Psoas muscle (tissue), 8 donors: ENCODE data around the gene KCTD13. TPM values are rescaled to one million over a fixed set of nuclear protein-coding genes. Genes with fewer than 3 reads are reported as not detected.
A peak's percentile ranks its signal among the peaks of the same experiment; 100 is the strongest.

Source experiments
- ATAC-seq, 4 donors: fragments of 200-7000 bp; cut with Tn5 transposase; one replicate each; pipeline ENCODE4 v1.9.1; 2020; ENCODE audit warnings: moderate library complexity in 3 of 4, mild to moderate bottlenecking in 2 of 4
- DNase-seq, 2 donors: peaks; one replicate each; pipeline ENCODE4 v3.0.0-alpha.2; 2020
- H3K27ac ChIP-seq: fragments of 200-600 bp; one replicate; pipeline ENCODE4 v1.8.0; 2022
- H3K27me3 ChIP-seq, 3 donors: fragments of 200-600 bp in 1 of 3; one replicate each; pipeline versions ENCODE4 v1.6.1 to v1.8.0; 2013 to 2022; ENCODE audit warnings: low read length in 2 of 3, mild to moderate bottlenecking in 2 of 3, moderate library complexity in 1 of 3; ENCODE audit not compliant: insufficient read depth in 3 of 3
- H3K36me3 ChIP-seq, 2 donors: fragments of 200-600 bp in 1 of 2; one replicate each; pipeline versions ENCODE4 v1.6.1 to v1.8.0; 2013 to 2022; ENCODE audit warnings: low read depth in 1 of 2, mild to moderate bottlenecking in 1 of 2, moderate library complexity in 1 of 2; ENCODE audit not compliant: insufficient read depth in 1 of 2
- H3K4me1 ChIP-seq: fragments of 200-600 bp; one replicate; pipeline ENCODE4 v1.8.0; 2022
- H3K4me3 ChIP-seq: fragments of 200-600 bp; one replicate; pipeline ENCODE4 v1.8.0; 2022; ENCODE audit warnings: mild to moderate bottlenecking
- H3K9me3 ChIP-seq: fragments of 200-600 bp; one replicate; pipeline ENCODE4 v1.8.0; 2022
- WGBS, 3 donors: extraction: QIAGEN DNeasy Blood & Tissue Kit; methylation state at CpG; one replicate each; pipeline versions ENCODE4 v1.1.6 to v1.1.7; 2013; 5-methylcytosine and 5-hydroxymethylcytosine counted together
- intact Hi-C, 2 donors: fragments of 100-400 bp; cut with DNase I; formaldehyde crosslinking; loops; one replicate each; pipeline versions ENCODE4 v1.11.0 to v1.14.2; 2022
- polyA plus RNA-seq, 3 donors: library from polyadenylated mRNA; stranded (reverse); fragments of 200-250 nt; gene quantifications; one replicate each; pipeline ENCODE4 v1.2.3, GENCODE V29; 2013
- total RNA-seq, 4 donors: library from RNA; stranded (reverse); fragmentation: NEBNext Ultra II Directional in 2 of 4; extraction: Animal tissue kit (Norgen Biotek cat#: 25700) in 2 of 4; gene quantifications; one replicate each; pipeline versions ENCODE4 v1.2.1 to v1.2.4, GENCODE V29; 2021 to 2023
- TF ChIP-seq, protein P1 (sequence below): fragments of 200-600 bp; IDR thresholded peaks from one replicate; pipeline ENCODE4 v1.8.0; 2022; ENCODE audit warnings: antibody characterized with exemption
- donor health status: healthy with polysubstance abuse.
- donor health status: DM: no; HTN: no; CAD: no; lungs with moderate emphysema.
- donor health status: Bipolar disorder and iron deficiency.
- donor health status: healthy.
- donor health status: DM: yes; HTN: yes; CAD: no.
- donor health status: DM: no; HTN: no; CAD: no.
- donor health status: DM: no; HTN: no; CAD: no.
- donor health status: DM: yes; HTN: yes; CAD: no.

The KCTD13 gene
- total and polyA plus RNA-seq, 7 donors: 2.2 to 5.4 (median 4.7) TPM

DNA sequence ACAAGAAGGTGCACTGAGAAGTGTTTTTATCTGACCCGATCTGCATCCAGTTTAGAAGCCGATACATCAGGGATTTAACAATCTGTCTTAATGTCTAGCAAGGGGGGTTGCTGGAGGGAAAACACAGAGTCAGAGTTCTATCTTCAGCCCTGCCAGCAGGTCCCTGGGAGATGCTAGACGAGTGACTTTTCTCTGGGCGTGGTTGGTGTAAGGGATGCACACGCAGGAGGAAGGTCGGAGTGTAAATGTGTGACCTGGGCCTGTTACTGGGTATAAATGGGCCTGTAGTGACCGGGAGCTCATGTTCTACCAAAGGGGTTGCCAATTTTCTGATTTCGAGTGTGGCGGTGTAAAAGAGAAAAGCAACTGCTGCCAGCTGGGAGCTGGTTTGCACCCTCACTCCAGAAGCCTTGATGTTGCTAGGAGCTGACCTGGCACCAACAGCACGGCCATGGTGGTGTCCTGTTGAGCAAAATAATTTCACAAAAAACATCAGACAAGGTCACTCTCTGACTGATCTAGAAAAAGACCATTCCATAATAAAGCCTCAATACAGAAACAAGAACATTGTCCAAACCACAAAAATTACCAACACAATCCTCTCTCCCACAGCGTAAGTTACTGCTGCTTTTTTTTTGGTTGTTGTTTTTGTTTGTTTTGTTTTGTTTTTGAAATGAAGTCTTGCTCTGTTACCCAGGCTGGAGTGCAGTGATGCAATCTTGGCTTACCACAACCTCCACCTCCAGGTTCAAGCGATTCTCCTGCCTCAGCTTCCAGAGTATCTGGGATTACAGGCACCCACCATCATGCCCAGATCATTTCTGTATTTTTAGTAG lies 1.3 kb upstream of the KCTD13 start:
- Histone ChIP-seq H3K4me3 (peak overlapping the region; percentile 99), H3K9me3 (no peaks in the 10 kb centered on the region), H3K27me3 (no peaks in the 10 kb centered on the region), H3K36me3 (peaks cover 4 to 14% of the 10 kb centered on the region in 2 donors), H3K27ac (peak overlapping the region; percentile 90), H3K4me1 (peaks cover 27% of the 10 kb centered on the region)
- TF ChIP-seq, protein P1, sequence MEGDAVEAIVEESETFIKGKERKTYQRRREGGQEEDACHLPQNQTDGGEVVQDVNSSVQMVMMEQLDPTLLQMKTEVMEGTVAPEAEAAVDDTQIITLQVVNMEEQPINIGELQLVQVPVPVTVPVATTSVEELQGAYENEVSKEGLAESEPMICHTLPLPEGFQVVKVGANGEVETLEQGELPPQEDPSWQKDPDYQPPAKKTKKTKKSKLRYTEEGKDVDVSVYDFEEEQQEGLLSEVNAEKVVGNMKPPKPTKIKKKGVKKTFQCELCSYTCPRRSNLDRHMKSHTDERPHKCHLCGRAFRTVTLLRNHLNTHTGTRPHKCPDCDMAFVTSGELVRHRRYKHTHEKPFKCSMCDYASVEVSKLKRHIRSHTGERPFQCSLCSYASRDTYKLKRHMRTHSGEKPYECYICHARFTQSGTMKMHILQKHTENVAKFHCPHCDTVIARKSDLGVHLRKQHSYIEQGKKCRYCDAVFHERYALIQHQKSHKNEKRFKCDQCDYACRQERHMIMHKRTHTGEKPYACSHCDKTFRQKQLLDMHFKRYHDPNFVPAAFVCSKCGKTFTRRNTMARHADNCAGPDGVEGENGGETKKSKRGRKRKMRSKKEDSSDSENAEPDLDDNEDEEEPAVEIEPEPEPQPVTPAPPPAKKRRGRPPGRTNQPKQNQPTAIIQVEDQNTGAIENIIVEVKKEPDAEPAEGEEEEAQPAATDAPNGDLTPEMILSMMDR: no peak
- intact Hi-C loops: loop anchor here (5.0 kb wide), 3 partner anchors 35 to 50 kb away; partner anchors contain the start of genes TAOK2 (in 1 of the 2) and TMEM219 (in 1 of the 2)
- no peak for ATAC-seq
- no peak for DNase-seq
- 45 to 55% (median 47%) methylated on average over 12 of the region's 12 CpGs for whole genome bisulfite sequencing, 3 donors

DNA sequence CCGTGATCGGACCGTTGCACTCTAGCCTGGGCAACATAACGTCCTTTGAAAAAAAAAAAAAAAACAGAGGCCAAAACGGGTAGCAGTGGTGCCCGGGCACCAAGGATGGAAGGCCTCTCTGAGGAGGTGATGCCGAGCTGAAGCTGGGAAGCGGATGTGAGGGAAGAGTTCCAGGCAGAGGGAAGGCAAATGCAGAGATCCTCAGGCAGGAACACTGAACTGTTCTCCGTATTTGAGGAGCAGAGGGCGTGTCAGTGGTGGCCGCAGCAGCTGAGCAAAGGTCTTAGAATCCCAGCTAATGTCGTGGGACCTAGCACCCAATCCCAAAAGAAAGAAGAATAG lies 656 bp upstream of the KCTD13 start:
- WGBS, 3 donors: 1 to 2% (median 2%) methylated on average over 12 of the region's 12 CpGs
- Histone ChIP-seq H3K36me3 (peaks cover 4 to 20% of the 10 kb centered on the region in 2 donors), H3K4me3 (peak overlapping the region; percentile 99), H3K27ac (peak overlapping the region; percentile 90), H3K9me3 (no peaks in the 10 kb centered on the region), H3K4me1 (peaks cover 27% of the 10 kb centered on the region), H3K27me3 (no peaks in the 10 kb centered on the region)
- TF ChIP-seq, protein P1: no peak
- DNase-seq (no peak), ATAC-seq (peak; percentile 11 to 52 (median 34))
- intact Hi-C loops: loop anchor here (5.0 kb wide), 3 partner anchors 36 to 51 kb away; partner anchors contain the start of genes TAOK2 (in 1 of the 2) and TMEM219 (in 1 of the 2)

DNA sequence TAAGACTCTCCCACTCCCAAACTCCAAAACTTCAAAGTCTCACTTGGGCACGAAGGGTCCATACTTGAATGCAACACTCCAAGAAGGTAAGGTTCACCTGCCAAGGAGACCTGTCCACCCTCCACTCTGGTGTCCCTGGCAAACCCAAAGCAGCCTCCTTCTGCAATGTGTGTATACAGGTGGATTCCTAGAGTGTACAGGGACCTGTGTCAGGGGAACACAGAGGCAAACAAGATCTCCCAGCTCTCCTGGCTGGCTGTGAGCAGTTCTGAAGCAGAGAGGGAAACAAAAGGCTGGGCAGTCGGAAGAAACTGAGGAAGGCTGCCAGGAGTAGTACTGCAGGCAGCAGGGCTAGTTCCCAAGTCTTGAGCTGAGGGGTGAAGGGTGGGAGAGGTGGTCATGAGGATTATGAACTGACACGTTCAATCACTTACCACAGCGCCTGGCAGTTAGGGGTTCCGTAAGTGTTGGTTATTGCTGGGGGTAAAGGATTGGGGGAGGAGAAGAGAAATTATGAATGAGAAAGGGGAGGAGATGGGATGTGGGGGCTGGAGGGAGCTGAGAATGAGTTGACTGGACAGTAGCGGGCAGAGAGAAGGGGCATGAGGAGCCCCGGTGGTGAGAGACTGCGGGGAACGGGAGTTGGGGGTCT lies 795 bp downstream of the KCTD13 start:
- Histone ChIP-seq H3K9me3 (no peaks in the 10 kb centered on the region), H3K27ac (peak overlapping the region; percentile 90), H3K27me3 (no peaks in the 10 kb centered on the region), H3K4me1 (peaks cover 27% of the 10 kb centered on the region), H3K4me3 (peak overlapping the region; percentile 99), H3K36me3 (peaks cover 7 to 35% of the 10 kb centered on the region in 2 donors)
- TF ChIP-seq, protein P1: no peak
- WGBS, 3 donors: 8 to 9% (median 8%) methylated on average over 9 of the region's 9 CpGs
- no peak for DNase-seq
- intact Hi-C loops: loop anchor here (5.0 kb wide), 3 partner anchors 37 to 52 kb away; partner anchors contain the start of genes TAOK2 (in 1 of the 2) and TMEM219 (in 1 of the 2)
- no peak for ATAC-seq

DNA sequence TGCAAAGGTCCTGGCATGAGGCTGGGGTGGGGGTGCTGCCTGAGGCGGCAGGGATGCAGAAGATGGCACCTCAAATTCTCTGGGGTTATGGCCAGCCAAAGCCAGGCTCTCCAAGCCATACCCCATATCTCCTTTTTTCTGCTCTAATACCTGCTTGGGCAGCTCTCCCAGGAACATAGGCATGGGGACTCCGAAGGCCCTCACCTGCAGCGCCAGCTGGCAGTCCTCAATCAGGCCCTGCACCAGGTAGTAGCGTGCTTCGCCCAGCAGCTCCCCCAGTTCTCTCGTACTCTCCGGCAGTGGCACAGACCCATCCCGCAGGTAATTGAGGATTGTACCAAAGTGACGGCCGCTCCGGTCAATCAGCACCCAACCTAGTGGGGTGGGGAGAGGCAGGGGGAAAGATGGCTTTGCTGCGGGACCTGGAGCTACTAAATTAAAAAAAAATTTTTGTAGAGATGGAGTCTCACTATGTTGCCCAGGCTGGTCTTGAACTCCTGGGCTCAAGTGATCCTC lies 3.0 kb downstream of the KCTD13 start:
- intact Hi-C loops: no loop called here
- no peak for DNase-seq
- no peaks in the 10 kb centered on the region for H3K9me3 ChIP-seq
- H3K27ac ChIP-seq: no peak overlapping the region
- no peaks in the 10 kb centered on the region for H3K27me3 ChIP-seq
- no peak overlapping the region for H3K4me3 ChIP-seq
- WGBS, 3 donors: 95 to 97% (median 96%) methylated on average over 12 of the region's 12 CpGs
- no peak for ATAC-seq
- peaks cover 9 to 57% of the 10 kb centered on the region in 2 donors for H3K36me3 ChIP-seq
- TF ChIP-seq, protein P1: no peak
- H3K4me1 ChIP-seq: peaks cover 27% of the 10 kb centered on the region
